GM19023 (cell line): Measurements from ENCODE around the gene DNAJC19.

Experiments
- ATAC-seq: cut with Tn5 transposase; IDR thresholded peaks from one replicate; pipeline ENCODE4 v1.9.1; 2021; ENCODE audit warnings: mild to moderate bottlenecking, moderate library complexity; ENCODE audit not compliant: unreplicated experiment

Gene DNAJC19

GRCh38 chr3:180961552-180961951 lies 28.0 kb downstream of the DNAJC19 start:
- no peak for ATAC-seq

DNA sequence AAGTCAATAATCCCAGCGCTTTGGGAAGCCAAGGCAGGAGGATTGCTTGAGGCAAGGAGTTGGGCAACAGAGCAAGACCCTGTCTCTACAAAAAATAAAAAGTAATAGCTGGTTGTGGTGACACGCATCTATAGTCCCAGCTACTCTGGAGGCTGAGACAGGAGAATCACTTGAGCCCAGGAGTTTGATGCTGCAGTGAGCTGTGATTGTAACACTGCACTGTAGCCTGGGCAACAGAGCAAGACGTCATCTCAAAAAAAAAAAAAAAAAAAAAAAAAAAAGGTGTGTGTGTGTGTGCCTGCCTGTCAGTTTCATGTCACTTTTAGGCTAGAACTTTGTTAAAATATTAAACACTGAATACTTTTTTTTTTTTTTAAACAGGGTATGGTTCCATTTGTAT lies 28.4 kb downstream of the DNAJC19 start:
- no peak for ATAC-seq

GRCh38 chr3:180959691-180960090 lies 29.8 kb downstream of the DNAJC19 start:
- no peak for ATAC-seq

DNA sequence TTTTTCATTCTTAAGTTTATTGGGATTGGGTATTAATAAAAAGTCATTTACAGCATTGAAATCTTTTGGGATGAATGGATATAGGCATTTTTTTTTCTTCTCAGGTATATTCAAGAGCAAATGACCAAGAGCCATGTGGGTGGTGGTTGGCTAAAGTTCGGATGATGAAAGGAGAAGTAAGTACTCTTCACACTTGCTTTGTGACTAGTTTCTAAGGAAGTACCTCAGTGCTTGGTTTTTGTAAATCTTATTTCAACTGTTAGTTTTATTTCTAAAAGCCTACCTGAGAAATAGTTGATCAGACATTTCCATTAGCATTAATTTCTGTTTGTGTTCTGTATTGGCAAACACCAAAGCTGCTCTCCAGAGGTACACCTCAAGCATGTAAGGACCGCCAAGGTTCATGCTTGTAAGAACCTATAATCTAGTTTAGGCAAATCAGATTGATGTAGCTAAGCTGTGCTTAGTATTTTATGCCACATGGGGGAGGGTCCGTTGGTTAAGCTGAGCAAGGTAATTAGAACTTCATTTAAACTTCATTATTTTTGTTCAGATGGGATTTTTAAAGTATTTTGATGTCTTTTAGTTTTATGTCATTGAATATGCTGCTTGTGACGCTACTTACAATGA lies 41.7 kb downstream of the DNAJC19 start:
- peak; percentile 49 for ATAC-seq

DNA sequence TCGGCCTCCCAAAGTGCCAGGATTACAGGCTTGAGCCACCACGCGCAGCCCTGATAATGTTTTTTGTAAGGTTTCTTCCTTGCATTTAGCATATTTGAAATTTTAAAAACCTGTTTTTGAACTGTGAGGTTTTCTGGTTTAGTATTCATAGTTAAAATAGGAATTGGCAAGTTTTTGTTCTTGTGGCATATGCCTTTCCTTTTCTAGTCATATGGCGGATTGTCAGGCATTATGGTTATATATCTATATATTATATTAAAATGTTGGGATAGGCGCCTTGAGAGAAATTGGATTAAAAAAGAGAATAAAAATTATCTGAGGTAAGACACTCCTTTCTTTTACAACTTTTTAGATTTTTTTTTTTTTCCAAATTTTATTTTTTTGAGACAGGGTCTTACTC lies 48.7 kb downstream of the DNAJC19 start:
- no peak for ATAC-seq

DNA sequence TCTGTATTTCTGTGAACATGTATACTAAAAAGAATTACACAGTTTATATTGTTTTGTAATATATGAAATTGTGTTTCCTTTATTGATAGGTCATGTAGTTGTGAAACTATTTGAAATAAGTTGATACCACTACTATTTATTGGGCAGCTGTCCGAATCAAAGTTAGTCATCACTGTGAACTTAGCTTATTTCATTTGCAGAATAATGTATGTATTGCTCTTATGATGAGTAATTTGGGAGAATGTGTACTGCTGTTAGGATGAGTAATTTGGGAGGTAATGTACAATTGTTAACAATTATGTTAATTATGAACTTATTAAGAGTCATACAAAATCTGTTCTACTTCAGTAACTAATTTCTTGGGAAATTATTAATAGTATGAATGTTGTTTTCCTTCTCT lies 54.9 kb downstream of the DNAJC19 start:
- ATAC-seq: no peak
